Measurements from ENCODE around the gene FAM118A.

DNA sequence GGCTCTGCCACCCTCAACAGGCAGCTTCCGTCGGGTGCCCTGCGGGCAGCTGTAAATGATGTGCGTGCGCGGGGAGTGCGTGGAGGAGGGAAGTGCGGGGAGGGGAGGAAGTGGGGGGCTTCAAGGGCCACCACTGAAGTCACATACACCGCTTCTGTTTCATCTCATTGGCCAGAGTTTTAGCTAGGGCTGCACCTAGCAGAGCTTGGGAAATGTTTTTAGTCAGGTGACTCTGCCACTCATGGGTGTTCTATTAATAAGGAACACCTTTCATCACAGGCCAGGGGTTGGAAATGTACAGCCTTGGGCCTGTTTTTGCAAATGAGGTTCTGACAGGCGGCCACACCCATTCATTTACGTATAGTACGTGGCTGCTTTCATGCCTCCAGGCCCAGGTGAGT lies 14.6 kb downstream of the FAM118A start:
- TF ChIP-seq EZH2phosphoT487 (IDR thresholded peaks at IDR 0.05; ENCODE audit: unreplicated experiment) (no peak), REST (IDR thresholded peaks at IDR 0.05; ENCODE audit: unreplicated experiment) (no peak), STAT1 (IDR thresholded peaks at IDR 0.05; ENCODE audit: unreplicated experiment) (no peak), EZH2 (IDR thresholded peaks at IDR 0.05; ENCODE audit: low read depth, unreplicated experiment) (no peak), POLR2AphosphoS5 (IDR thresholded peaks at IDR 0.05; ENCODE audit: low read depth) (no peak), ETS1 (IDR thresholded peaks at IDR 0.05) (no peak), JUNB (IDR thresholded peaks at IDR 0.05; ENCODE audit: unreplicated experiment) (no peak), ZNF114 (CRISPR knock-in tag; IDR thresholded peaks at IDR 0.05) (no peak), ZNF331 (CRISPR knock-in tag; IDR thresholded peaks at IDR 0.05; ENCODE audit: low read depth) (no peak), CREB1 (CRISPR knock-in tag; IDR thresholded peaks at IDR 0.05; ENCODE audit: low read depth) (no peak)
- TF ChIP-seq, protein P1, sequence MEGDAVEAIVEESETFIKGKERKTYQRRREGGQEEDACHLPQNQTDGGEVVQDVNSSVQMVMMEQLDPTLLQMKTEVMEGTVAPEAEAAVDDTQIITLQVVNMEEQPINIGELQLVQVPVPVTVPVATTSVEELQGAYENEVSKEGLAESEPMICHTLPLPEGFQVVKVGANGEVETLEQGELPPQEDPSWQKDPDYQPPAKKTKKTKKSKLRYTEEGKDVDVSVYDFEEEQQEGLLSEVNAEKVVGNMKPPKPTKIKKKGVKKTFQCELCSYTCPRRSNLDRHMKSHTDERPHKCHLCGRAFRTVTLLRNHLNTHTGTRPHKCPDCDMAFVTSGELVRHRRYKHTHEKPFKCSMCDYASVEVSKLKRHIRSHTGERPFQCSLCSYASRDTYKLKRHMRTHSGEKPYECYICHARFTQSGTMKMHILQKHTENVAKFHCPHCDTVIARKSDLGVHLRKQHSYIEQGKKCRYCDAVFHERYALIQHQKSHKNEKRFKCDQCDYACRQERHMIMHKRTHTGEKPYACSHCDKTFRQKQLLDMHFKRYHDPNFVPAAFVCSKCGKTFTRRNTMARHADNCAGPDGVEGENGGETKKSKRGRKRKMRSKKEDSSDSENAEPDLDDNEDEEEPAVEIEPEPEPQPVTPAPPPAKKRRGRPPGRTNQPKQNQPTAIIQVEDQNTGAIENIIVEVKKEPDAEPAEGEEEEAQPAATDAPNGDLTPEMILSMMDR (conservative IDR thresholded peaks at IDR 0.05; ENCODE audit: low read depth in 2 of 2), result no peak
